HEK293T (cell line): ENCODE data around the gene SLC44A3.

Experiments
- ARNT ChIP-seq: fragments of 450-650 bp; IDR thresholded peaks from 2 replicates; pipeline ENCODE4 v1.6.1; 2017; ENCODE audit warnings: mild to moderate bottlenecking
- BHLHE40 ChIP-seq: fragments of 450-650 bp; IDR thresholded peaks from 2 replicates; pipeline ENCODE4 v1.6.1; 2016; ENCODE audit warnings: mild to moderate bottlenecking, moderate library complexity, borderline replicate concordance
- CTBP1 ChIP-seq: fragments of 450-650 bp; IDR thresholded peaks from 2 replicates; pipeline ENCODE4 v1.6.1; 2016; ENCODE audit warnings: borderline replicate concordance
- ELF4 ChIP-seq: fragments of 450-650 bp; IDR thresholded peaks from 2 replicates; pipeline ENCODE4 v1.6.1; 2017; ENCODE audit warnings: antibody characterized with exemption
- FOXA1 ChIP-seq: fragments of 450-650 bp; IDR thresholded peaks from 2 replicates; pipeline ENCODE4 v1.6.1; 2016; ENCODE audit warnings: mild to moderate bottlenecking
- FOXM1 ChIP-seq: fragments of 450-650 bp; IDR thresholded peaks from 2 replicates; pipeline ENCODE4 v1.6.1; 2017; ENCODE audit warnings: mild to moderate bottlenecking, borderline replicate concordance
- HDGF ChIP-seq: fragments of 450-650 bp; IDR thresholded peaks from 2 replicates; pipeline ENCODE4 v1.6.1; 2017; ENCODE audit warnings: antibody characterized with exemption, borderline replicate concordance
- NFRKB ChIP-seq: fragments of 450-650 bp; IDR thresholded peaks from 2 replicates; pipeline ENCODE4 v1.6.1; 2016; ENCODE audit warnings: mild to moderate bottlenecking, moderate library complexity
- SP1 ChIP-seq: fragments of 450-650 bp; IDR thresholded peaks from 2 replicates; pipeline ENCODE4 v1.6.1; 2017
- SUZ12 ChIP-seq: fragments of 450-650 bp; IDR thresholded peaks from 2 replicates; pipeline ENCODE4 v1.6.1; 2016; ENCODE audit warnings: mild to moderate bottlenecking
- TARDBP ChIP-seq: fragments of 450-650 bp; IDR thresholded peaks from 2 replicates; pipeline ENCODE4 v1.6.1; 2016

GRCh38 chr1:94825936-94826335 is 5.8 kb downstream of the SLC44A3 start:
- TF ChIP-seq BHLHE40, result no peak
- no peak for TF ChIP-seq CTBP1
- TF ChIP-seq SUZ12, result no peak
- TF ChIP-seq TARDBP, result no peak
- no peak for TF ChIP-seq ARNT
- no peak for TF ChIP-seq ELF4
- TF ChIP-seq NFRKB, result no peak
- TF ChIP-seq FOXM1, result no peak
- TF ChIP-seq HDGF, result no peak
- no peak for TF ChIP-seq FOXA1
- TF ChIP-seq SP1, result no peak
